Suprapubic skin (tissue), 4 donors: ENCODE data around the gene HERC4.

Experiments used
- EP300 ChIP-seq: sonication (generic); formaldehyde crosslinking; IDR thresholded peaks from one replicate; pipeline ENCODE4 v1.6.1; 2017; ENCODE audit warnings: antibody characterized with exemption
- POLR2A ChIP-seq, 2 donors: fragments of 450-650 bp; IDR thresholded peaks; one replicate each; pipeline ENCODE4 v1.6.1; 2017; ENCODE audit warnings: antibody characterized with exemption in 2 of 2, mild to moderate bottlenecking in 2 of 2, moderate library complexity in 2 of 2
- POLR2AphosphoS5 ChIP-seq, 3 donors: sonication (generic); formaldehyde crosslinking; IDR thresholded peaks; one replicate each; pipeline ENCODE4 v1.6.1; 2017; ENCODE audit warnings: antibody characterized with exemption in 3 of 3
- TF ChIP-seq, protein P1 (sequence below), 2 donors: fragments of 200-600 bp in 1 of 2; fragments of 450-650 bp in 1 of 2; sonication (generic) in 1 of 2; IDR thresholded peaks; one replicate each; pipeline ENCODE4 v1.5.1; 2016 to 2019; ENCODE audit warnings: antibody characterized with exemption in 2 of 2, mild to moderate bottlenecking in 1 of 2, moderate library complexity in 1 of 2

GRCh38 chr10:68001539-68001938 is 73.5 kb downstream of the HERC4 start:
- TF ChIP-seq, protein P1, sequence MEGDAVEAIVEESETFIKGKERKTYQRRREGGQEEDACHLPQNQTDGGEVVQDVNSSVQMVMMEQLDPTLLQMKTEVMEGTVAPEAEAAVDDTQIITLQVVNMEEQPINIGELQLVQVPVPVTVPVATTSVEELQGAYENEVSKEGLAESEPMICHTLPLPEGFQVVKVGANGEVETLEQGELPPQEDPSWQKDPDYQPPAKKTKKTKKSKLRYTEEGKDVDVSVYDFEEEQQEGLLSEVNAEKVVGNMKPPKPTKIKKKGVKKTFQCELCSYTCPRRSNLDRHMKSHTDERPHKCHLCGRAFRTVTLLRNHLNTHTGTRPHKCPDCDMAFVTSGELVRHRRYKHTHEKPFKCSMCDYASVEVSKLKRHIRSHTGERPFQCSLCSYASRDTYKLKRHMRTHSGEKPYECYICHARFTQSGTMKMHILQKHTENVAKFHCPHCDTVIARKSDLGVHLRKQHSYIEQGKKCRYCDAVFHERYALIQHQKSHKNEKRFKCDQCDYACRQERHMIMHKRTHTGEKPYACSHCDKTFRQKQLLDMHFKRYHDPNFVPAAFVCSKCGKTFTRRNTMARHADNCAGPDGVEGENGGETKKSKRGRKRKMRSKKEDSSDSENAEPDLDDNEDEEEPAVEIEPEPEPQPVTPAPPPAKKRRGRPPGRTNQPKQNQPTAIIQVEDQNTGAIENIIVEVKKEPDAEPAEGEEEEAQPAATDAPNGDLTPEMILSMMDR (IDR thresholded peaks at IDR 0.05) = no peak
- no peak for TF ChIP-seq POLR2AphosphoS5 (IDR thresholded peaks at IDR 0.05)
- TF ChIP-seq POLR2A (IDR thresholded peaks at IDR 0.05) = no peak
- TF ChIP-seq EP300 = no peak
